Parathyroid adenoma (tissue), 2 donors: Measurements from ENCODE around the gene UBE2E1.

Experiments
- H2AFZ ChIP-seq: fragments of 300-600 bp; sonication (generic); one replicate; pipeline ENCODE4 v1.7.0; 2017; ENCODE audit warnings: antibody characterized with exemption, mild to moderate bottlenecking
- H3K27ac ChIP-seq: fragments of 300-600 bp; sonication (generic); one replicate; pipeline ENCODE4 v1.7.0; 2017
- H3K27me3 ChIP-seq: fragments of 300-600 bp; sonication (generic); one replicate; pipeline ENCODE4 v1.7.0; 2017; ENCODE audit warnings: low read length; ENCODE audit not compliant: control insufficient read depth, insufficient read depth
- H3K36me3 ChIP-seq: fragments of 300-600 bp; sonication (generic); one replicate; pipeline ENCODE4 v1.7.0; 2017; ENCODE audit warnings: low read length; ENCODE audit not compliant: control insufficient read depth, insufficient read depth
- H3K4me1 ChIP-seq: fragments of 300-600 bp; sonication (generic); one replicate; pipeline ENCODE4 v1.7.0; 2017; ENCODE audit warnings: control low read depth
- H3K4me2 ChIP-seq: fragments of 300-600 bp; sonication (generic); one replicate; pipeline ENCODE4 v1.7.0; 2017; ENCODE audit warnings: low read length
- H3K4me3 ChIP-seq: fragments of 300-600 bp; sonication (generic); one replicate; pipeline ENCODE4 v1.7.0; 2017; ENCODE audit warnings: low read depth, low read length
- H3K79me2 ChIP-seq: fragments of 300-600 bp; sonication (generic); one replicate; pipeline ENCODE4 v1.7.0; 2017; ENCODE audit warnings: control low read depth
- H3K9ac ChIP-seq: fragments of 300-600 bp; sonication (generic); one replicate; pipeline ENCODE4 v1.7.0; 2017; ENCODE audit warnings: mild to moderate bottlenecking
- H3K9me3 ChIP-seq: fragments of 300-600 bp; sonication (generic); one replicate; pipeline ENCODE4 v1.7.0; 2017; ENCODE audit warnings: low read length; ENCODE audit not compliant: control insufficient read depth
- CTCF ChIP-seq: fragments of 300-600 bp; sonication (generic); IDR thresholded peaks from one replicate; pipeline ENCODE4 v1.7.0; 2017; ENCODE audit warnings: antibody characterized with exemption, mild to moderate bottlenecking
- donor health status: primary hyperparathyroidism.

UBE2E1 gene

GRCh38 chr3:23809840-23810342 is 4.1 kb downstream of the UBE2E1 start:
- Histone ChIP-seq H3K4me2 (peak overlapping the region; percentile 88), H3K27me3 (no peaks in the 10 kb centered on the region), H2AFZ (peak overlapping the region; percentile 74), H3K4me3 (peak overlapping the region; percentile 59), H3K9me3 (no peaks in the 10 kb centered on the region), H3K4me1 (no peaks in the 10 kb centered on the region), H3K27ac (peak overlapping the region; percentile 43), H3K36me3 (no peaks in the 10 kb centered on the region), H3K9ac (no peak overlapping the region), H3K79me2 (peaks cover 11% of the 10 kb centered on the region)
- no peak for TF ChIP-seq CTCF

- peak overlapping the region; percentile 43 for H3K27ac ChIP-seq
- H2AFZ ChIP-seq, result peak overlapping the region; percentile 74
- no peak for TF ChIP-seq CTCF
- H3K4me2 ChIP-seq, result peak overlapping the region; percentile 90
- no peak overlapping the region for H3K9ac ChIP-seq
- H3K4me1 ChIP-seq, result no peaks in the 10 kb centered on the region
- peaks cover 18% of the 10 kb centered on the region for H3K79me2 ChIP-seq
- H3K36me3 ChIP-seq, result no peaks in the 10 kb centered on the region
- no peaks in the 10 kb centered on the region for H3K27me3 ChIP-seq
- no peaks in the 10 kb centered on the region for H3K9me3 ChIP-seq
- H3K4me3 ChIP-seq, result peak overlapping the region; percentile 60
Measured at GRCh38 chr3:23810343-23811184, 4.8 kb downstream of the UBE2E1 start.

GRCh38 chr3:23811185-23811527 is 5.4 kb downstream of the UBE2E1 start:
- Histone ChIP-seq H3K36me3 (no peaks in the 10 kb centered on the region), H3K9me3 (no peaks in the 10 kb centered on the region), H3K27me3 (no peaks in the 10 kb centered on the region), H3K4me2 (peak overlapping the region; percentile 90), H3K4me3 (peak overlapping the region; percentile 60), H3K27ac (peak overlapping the region; percentile 13), H3K9ac (no peak overlapping the region), H2AFZ (peak overlapping the region; percentile 64), H3K79me2 (peaks cover 21% of the 10 kb centered on the region), H3K4me1 (no peaks in the 10 kb centered on the region)
- TF ChIP-seq CTCF, result no peak

- Histone ChIP-seq H3K9ac (no peak overlapping the region), H2AFZ (no peak overlapping the region), H3K4me3 (peak overlapping the region; percentile 0), H3K4me2 (no peak overlapping the region), H3K9me3 (no peaks in the 10 kb centered on the region), H3K27me3 (no peaks in the 10 kb centered on the region), H3K4me1 (no peaks in the 10 kb centered on the region), H3K27ac (no peak overlapping the region), H3K79me2 (peaks cover 26% of the 10 kb centered on the region), H3K36me3 (no peaks in the 10 kb centered on the region)
- no peak for TF ChIP-seq CTCF
Measured at GRCh38 chr3:23811919-23812318, 6.2 kb downstream of the UBE2E1 start.

GRCh38 chr3:23815879-23816278 is 10.1 kb downstream of the UBE2E1 start:
- no peak overlapping the region for H3K4me2 ChIP-seq
- H3K9me3 ChIP-seq, result no peaks in the 10 kb centered on the region
- no peak overlapping the region for H3K9ac ChIP-seq
- no peak overlapping the region for H3K27ac ChIP-seq
- H3K4me1 ChIP-seq, result no peaks in the 10 kb centered on the region
- TF ChIP-seq CTCF, result no peak
- H3K79me2 ChIP-seq, result peaks cover 45% of the 10 kb centered on the region
- no peak overlapping the region for H3K4me3 ChIP-seq
- no peaks in the 10 kb centered on the region for H3K27me3 ChIP-seq
- H3K36me3 ChIP-seq, result no peaks in the 10 kb centered on the region
- H2AFZ ChIP-seq, result no peak overlapping the region
